ENCODE measurements around the gene TFAP2B.

Gene TFAP2B

DNA sequence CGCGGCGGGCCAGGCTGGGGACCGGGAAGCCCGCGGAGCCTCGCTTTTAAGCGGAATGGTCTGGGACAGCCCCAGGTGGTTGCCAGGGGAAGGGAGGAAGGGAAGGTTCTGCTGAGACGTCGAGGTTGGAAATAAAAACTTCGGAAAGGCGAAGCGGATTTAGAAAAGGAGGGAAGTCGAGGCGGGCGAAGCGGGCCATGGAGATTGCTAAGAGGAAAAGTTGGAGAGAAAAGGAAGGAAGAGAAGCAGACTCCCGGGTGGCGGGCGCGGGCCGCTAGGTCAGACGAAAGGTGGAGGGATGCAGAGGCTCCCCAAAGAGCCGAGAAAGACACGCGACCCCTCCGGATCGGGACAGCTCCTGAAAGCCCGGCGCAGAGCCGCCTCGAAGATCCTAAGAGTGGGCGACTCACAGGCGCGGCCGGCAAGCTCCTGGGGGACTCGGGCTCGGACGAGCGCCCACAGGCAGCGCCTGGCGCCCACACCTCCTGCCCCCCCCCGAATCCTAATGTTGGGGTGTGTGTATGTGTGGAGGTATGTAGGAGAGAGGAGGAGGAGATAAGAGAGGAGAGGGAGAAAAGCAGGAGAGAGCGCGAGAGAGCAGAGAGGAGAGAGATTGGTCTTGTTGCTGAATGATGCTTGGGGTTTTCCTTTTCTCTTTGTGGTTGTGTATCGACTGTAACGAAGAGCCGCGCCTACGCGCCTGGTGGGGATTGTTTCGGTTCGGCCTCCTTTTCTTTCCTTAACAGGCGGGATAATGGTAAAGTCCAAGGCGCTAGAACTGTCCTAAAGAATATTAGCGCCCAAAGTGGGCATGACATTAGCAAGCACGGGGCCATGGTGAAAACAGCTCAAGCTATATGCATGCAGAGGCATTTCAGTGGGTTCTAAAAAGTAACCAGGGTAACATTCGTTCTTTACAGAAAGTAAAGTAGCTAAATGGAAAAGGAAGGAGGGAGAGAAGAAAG, 1.5 kb downstream of the TFAP2B start:
- Mint-ChIP-seq H3K36me3 (ENCODE audit: low read depth) (no peaks in the 10 kb centered on the region), H3K4me3 (no peak overlapping the region), H3K9me3 (no peaks in the 10 kb centered on the region), H3K27ac (no peak overlapping the region), H3K4me1 (ENCODE audit: low read depth) (peaks cover 18% of the 10 kb centered on the region), H3K27me3 (peaks cover 90% of the 10 kb centered on the region)

DNA sequence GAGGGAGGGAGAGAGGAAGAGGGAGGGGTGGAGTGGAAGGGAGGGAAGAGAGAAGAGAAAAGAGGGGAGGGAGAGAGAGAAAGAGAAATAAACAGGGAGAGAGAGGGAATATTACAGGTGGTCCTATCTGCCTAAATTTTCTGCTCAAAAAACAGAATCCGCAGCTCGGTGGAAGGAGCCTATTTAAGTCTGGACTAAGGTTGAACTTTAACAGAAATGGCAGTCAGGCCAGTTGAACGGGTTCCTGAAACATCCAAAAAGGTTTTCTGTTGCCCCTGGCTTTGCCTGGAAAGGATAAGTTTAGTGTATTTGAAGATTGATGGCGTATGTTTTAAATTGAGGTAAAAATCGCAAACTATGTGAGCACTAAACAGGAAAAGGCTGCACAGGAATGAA, 2.2 kb downstream of the TFAP2B start:
- Mint-ChIP-seq H3K36me3 (ENCODE audit: low read depth) (no peaks in the 10 kb centered on the region), H3K4me3 (no peak overlapping the region), H3K27me3 (peaks cover 90% of the 10 kb centered on the region), H3K27ac (no peak overlapping the region), H3K4me1 (ENCODE audit: low read depth) (peaks cover 13% of the 10 kb centered on the region), H3K9me3 (no peaks in the 10 kb centered on the region)

- peaks cover 94% of the 10 kb centered on the region for H3K27me3 Mint-ChIP-seq
- H3K4me3 Mint-ChIP-seq = no peak overlapping the region
- H3K9me3 Mint-ChIP-seq = no peaks in the 10 kb centered on the region
- no peak overlapping the region for H3K27ac Mint-ChIP-seq
- H3K36me3 Mint-ChIP-seq (ENCODE audit: low read depth) = no peaks in the 10 kb centered on the region
- H3K4me1 Mint-ChIP-seq (ENCODE audit: low read depth) = peaks cover 11% of the 10 kb centered on the region
Measured at GRCh38 chr6:50821441-50822077, 2.9 kb downstream of the TFAP2B start.

DNA sequence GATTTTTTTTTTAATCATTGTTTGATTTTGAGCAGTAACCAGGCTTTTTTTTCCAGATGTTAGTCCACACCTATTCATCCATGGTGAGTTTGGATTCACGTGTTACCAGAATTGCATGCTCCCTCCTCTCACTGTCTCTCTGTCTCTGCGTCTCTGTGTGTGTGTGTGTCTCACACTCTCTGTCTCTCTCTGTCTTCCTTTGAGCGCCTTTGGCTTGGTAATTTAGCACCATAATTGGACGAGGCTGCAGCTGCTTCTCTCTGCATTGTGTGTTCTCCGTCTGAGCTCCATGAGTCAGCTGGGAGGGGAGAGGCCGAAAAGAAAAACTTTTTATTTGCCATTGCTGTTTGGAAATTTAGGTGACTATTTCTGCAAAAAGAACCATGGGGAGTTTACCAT, 3.4 kb downstream of the TFAP2B start:
- Mint-ChIP-seq H3K9me3 (no peaks in the 10 kb centered on the region), H3K36me3 (ENCODE audit: low read depth) (no peaks in the 10 kb centered on the region), H3K27me3 (peaks cover 94% of the 10 kb centered on the region), H3K4me1 (ENCODE audit: low read depth) (peaks cover 11% of the 10 kb centered on the region), H3K27ac (no peak overlapping the region), H3K4me3 (no peak overlapping the region)

DNA sequence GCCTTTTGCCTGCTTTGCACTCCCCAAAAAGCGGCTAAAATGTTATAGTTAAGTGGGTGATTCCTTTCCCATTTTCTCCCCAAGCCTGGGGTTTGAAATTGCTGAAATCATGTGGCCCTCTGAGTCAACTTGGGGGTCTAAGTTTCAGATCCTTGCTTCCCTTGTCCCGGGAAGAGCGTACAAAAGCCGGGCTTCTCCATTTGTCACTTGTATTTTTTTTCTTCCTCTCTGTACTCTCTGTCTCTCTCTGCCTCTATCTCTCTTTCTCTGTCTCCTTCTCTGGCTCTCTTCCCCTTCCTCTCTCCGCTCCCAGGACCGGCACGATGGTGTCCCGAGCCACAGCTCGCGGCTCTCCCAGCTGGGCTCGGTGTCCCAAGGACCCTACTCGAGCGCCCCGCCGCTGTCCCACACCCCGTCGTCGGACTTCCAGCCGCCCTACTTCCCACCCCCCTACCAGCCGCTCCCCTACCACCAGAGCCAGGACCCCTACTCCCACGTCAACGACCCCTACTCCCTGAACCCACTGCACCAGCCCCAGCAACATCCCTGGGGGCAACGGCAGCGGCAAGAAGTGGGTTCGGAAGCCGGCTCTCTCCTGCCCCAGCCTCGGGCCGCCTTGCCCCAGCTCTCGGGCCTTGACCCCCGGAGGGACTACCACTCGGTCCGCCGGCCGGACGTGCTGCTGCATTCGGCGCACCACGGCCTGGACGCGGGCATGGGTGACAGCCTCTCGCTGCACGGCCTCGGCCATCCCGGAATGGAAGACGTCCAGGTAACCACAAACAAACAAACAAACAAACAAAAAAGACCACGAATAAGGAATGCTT, 4.6 kb downstream of the TFAP2B start:
- Mint-ChIP-seq H3K9me3 (no peaks in the 10 kb centered on the region), H3K4me3 (no peak overlapping the region), H3K4me1 (ENCODE audit: low read depth) (peaks cover 11% of the 10 kb centered on the region), H3K27me3 (peaks cover 92% of the 10 kb centered on the region), H3K27ac (no peak overlapping the region), H3K36me3 (ENCODE audit: low read depth) (no peaks in the 10 kb centered on the region)

DNA sequence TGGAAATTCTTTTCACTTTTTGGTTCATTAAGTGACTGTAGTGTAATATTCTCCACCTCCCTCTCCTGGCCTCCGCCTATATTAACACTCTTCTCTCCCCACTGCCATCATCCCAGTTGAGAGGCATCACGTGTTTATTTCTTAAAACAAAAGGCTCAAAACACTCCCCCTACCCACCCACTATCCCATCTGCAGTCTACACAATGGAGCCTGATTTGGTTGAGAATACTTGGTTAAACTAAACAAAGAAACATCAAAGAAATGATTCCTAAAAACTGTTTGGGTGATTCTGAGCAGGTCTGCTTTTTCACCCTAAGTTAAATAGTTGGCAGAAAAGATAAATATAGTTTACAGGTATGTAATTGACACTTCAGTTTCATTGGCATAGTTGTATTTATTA, 5.9 kb downstream of the TFAP2B start:
- no peaks in the 10 kb centered on the region for H3K36me3 Mint-ChIP-seq (ENCODE audit: low read depth)
- H3K9me3 Mint-ChIP-seq = no peaks in the 10 kb centered on the region
- H3K27ac Mint-ChIP-seq = no peak overlapping the region
- H3K4me3 Mint-ChIP-seq = no peak overlapping the region
- H3K27me3 Mint-ChIP-seq = peaks cover 92% of the 10 kb centered on the region
- H3K4me1 Mint-ChIP-seq (ENCODE audit: low read depth) = peaks cover 8% of the 10 kb centered on the region

DNA sequence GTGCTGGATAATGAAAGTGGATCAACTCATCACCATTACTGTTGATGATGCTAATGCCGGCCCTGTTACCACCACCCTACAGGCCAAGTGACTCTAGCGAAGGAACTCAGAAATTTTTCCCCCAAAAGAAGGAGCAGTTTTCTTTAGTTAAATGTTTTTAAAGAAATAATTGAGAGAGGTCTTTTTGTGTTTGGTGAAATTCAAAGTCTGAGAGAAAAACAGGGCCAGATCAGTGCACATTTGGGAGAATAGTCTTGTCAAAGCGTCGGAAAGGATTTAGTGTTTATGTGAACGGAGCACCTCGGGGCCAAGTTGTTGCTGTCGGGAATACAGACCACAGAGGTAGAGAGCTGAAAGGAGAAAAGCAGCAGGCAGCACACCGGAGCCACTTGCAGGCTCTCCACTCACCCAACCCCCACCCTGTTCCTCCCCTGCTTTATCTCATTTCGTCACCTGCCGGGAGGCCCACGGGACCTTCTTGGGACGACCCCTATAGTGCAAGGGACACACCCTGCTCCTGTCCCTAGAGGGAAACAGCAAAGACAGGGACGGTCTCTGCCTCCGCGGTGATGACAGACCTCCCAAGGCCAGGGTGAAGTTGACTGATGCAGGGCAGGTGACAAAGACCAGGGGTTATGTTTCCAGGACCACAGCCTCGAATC, 6.8 kb downstream of the TFAP2B start:
- Mint-ChIP-seq H3K4me3 (no peak overlapping the region), H3K9me3 (no peaks in the 10 kb centered on the region), H3K36me3 (ENCODE audit: low read depth) (no peaks in the 10 kb centered on the region), H3K27ac (no peak overlapping the region), H3K4me1 (ENCODE audit: low read depth) (peaks cover under 1% of the 10 kb centered on the region), H3K27me3 (peaks cover 93% of the 10 kb centered on the region)

GRCh38 chr6:50826037-50826761, 7.5 kb downstream of the TFAP2B start:
- Mint-ChIP-seq H3K27me3 (peaks cover 90% of the 10 kb centered on the region), H3K9me3 (no peaks in the 10 kb centered on the region), H3K4me3 (no peak overlapping the region), H3K36me3 (ENCODE audit: low read depth) (no peaks in the 10 kb centered on the region), H3K27ac (no peak overlapping the region), H3K4me1 (ENCODE audit: low read depth) (no peaks in the 10 kb centered on the region)

- H3K4me1 Mint-ChIP-seq (ENCODE audit: low read depth) = no peaks in the 10 kb centered on the region
- H3K27me3 Mint-ChIP-seq = peaks cover 90% of the 10 kb centered on the region
- no peaks in the 10 kb centered on the region for H3K9me3 Mint-ChIP-seq
- H3K36me3 Mint-ChIP-seq (ENCODE audit: low read depth) = no peaks in the 10 kb centered on the region
- H3K27ac Mint-ChIP-seq = no peak overlapping the region
- H3K4me3 Mint-ChIP-seq = no peak overlapping the region
Measured at GRCh38 chr6:50826803-50827202, 8.1 kb downstream of the TFAP2B start.

- no peak overlapping the region for H3K4me3 Mint-ChIP-seq
- peaks cover 4% of the 10 kb centered on the region for H3K9me3 Mint-ChIP-seq
- no peaks in the 10 kb centered on the region for H3K36me3 Mint-ChIP-seq (ENCODE audit: low read depth)
- H3K4me1 Mint-ChIP-seq (ENCODE audit: low read depth) = no peaks in the 10 kb centered on the region
- H3K27ac Mint-ChIP-seq = no peak overlapping the region
- peaks cover 87% of the 10 kb centered on the region for H3K27me3 Mint-ChIP-seq
Measured at GRCh38 chr6:50829049-50829448, 10.4 kb downstream of the TFAP2B start.

DNA sequence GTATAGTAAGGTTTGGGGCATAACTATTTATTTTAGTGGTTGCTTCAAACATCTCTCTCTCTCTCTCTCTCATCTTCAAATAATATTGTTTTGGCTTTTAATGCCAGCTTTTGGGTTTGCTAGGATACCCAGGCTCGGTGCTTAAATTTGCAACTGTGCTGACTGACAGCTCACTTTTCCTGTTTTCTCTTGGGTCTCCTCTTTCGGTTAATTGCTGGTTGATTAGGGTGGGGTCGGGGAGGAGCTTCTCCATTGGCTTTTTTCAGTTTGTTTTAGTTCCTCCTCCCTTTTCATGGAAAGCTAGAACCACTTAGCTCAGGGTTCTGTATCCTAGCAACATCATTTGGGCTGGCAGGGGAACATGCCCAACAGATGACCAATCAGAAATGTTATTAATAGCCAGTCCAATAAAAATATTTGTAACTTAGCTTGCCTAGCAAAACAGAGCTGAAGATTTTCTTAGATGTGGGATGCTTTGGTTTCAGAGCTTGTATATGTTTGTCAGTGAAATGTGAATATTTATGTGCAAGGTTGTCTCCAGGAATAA, 11.3 kb downstream of the TFAP2B start:
- Mint-ChIP-seq H3K4me1 (ENCODE audit: low read depth) (no peaks in the 10 kb centered on the region), H3K4me3 (no peak overlapping the region), H3K27me3 (peaks cover 85% of the 10 kb centered on the region), H3K36me3 (ENCODE audit: low read depth) (no peaks in the 10 kb centered on the region), H3K27ac (no peak overlapping the region), H3K9me3 (peaks cover 4% of the 10 kb centered on the region)

DNA sequence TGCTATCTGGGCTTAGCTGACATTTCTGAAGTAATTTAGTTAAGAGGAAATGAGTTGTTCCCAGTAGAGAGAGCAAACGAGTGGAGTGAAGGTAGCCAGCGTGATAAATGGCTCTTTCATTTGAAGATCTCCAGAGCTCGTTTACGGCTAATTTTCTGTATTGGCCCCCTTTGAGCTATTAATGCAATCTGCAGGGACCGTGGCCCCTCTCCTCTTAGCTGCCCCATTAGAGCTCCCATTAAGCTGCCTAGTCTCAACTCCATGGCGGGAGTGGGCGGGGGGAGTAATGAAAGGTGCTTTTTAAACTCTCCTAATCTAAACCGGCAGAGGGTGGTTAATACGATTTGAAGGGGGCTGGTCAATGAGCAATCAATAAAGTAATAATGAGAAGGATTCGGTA, 12.5 kb downstream of the TFAP2B start:
- no peaks in the 10 kb centered on the region for H3K4me1 Mint-ChIP-seq (ENCODE audit: low read depth)
- H3K9me3 Mint-ChIP-seq = peaks cover 4% of the 10 kb centered on the region
- peaks cover 82% of the 10 kb centered on the region for H3K27me3 Mint-ChIP-seq
- no peak overlapping the region for H3K27ac Mint-ChIP-seq
- H3K36me3 Mint-ChIP-seq (ENCODE audit: low read depth) = no peaks in the 10 kb centered on the region
- no peak overlapping the region for H3K4me3 Mint-ChIP-seq

DNA sequence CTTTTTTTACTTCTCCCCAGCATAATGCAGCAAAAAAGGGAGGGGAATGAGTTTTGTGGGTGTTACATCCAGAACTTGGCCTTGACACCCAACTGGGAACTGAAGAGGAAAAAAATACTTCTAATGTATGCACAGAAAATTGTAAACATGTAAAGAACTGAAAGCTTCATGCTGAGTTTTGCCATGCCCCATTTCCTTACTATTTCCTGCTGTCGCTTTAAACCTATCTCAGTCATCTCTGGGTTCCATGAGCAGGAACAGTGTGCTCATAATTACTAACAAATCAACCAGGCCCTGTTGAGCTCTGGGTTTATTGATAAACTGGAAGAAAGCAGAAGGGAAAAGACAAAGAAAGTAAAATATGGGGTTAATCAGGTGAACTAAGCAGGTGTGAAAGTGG, 14.2 kb downstream of the TFAP2B start:
- no peaks in the 10 kb centered on the region for H3K36me3 Mint-ChIP-seq (ENCODE audit: low read depth)
- H3K27ac Mint-ChIP-seq = no peak overlapping the region
- peaks cover 4% of the 10 kb centered on the region for H3K9me3 Mint-ChIP-seq

GRCh38 chr6:50834929-50835410, 16.3 kb downstream of the TFAP2B start:
- H3K9me3 Mint-ChIP-seq = peaks cover 4% of the 10 kb centered on the region
- no peaks in the 10 kb centered on the region for H3K36me3 Mint-ChIP-seq (ENCODE audit: low read depth)
- H3K4me3 Mint-ChIP-seq = no peak overlapping the region
- no peaks in the 10 kb centered on the region for H3K4me1 Mint-ChIP-seq (ENCODE audit: low read depth)
- no peak overlapping the region for H3K27ac Mint-ChIP-seq
- peaks cover 85% of the 10 kb centered on the region for H3K27me3 Mint-ChIP-seq

More for the DNA sequence above, 14.2 kb downstream of the TFAP2B start:
- Mint-ChIP-seq H3K4me3 (no peak overlapping the region), H3K27me3 (peaks cover 81% of the 10 kb centered on the region), H3K4me1 (ENCODE audit: low read depth) (no peaks in the 10 kb centered on the region)
